K562 (cell line): ENCODE results near the gene CD6. TPM values are rescaled to one million over a fixed set of nuclear protein-coding genes. Genes with fewer than 3 reads are reported as not detected.

ENCODE experiments used
- ATAC-seq: fragments of 200-7000 bp; cut with Tn5 transposase; 3 replicates; pipeline ENCODE4 v1.9.1; 2020; ENCODE audit warnings: moderate library complexity
- BruUV-seq: library from RNA; stranded (reverse); fragments of 400-500 nt; replicated peaks from 2 replicates; lab custom pipeline; 2021; lab: Mats Ljungman, UMichigan
- CTCF ChIA-PET: fragments of 300-600 bp; formaldehyde crosslinking; extraction: SDS; loops from one replicate; lab custom pipeline; 2021; ENCODE audit warnings: low intra/inter-chr PET ratio; lab: Yijun Ruan, JAX
- POLR2A ChIA-PET: fragments of 300-600, 350-650 bp; sonication (Branson Sonifier 250); formaldehyde crosslinking; extraction: SDS; loops from one replicate; lab custom pipeline; 2021; ENCODE audit warnings: antibody characterized with exemption, inconsistent platforms; lab: Yijun Ruan, JAX
- DNase-seq, 4 experiments: peaks; one replicate each; pipeline versions ENCODE4 v3.0.0 to v3.0.0-alpha.2; 2011 to 2018; ENCODE audit warnings: low spot score in 3 of 4, mixed read lengths in 3 of 4; ENCODE audit errors: extremely low read depth in 1 of 4
- FAIRE-seq: peaks from 2 replicates; lab custom pipeline; 2011; peaks lifted over from hg19 to GRCh38; lab: Jason Lieb, UNC
- H2AFZ ChIP-seq: 2 replicates; pipeline ENCODE4 v1.6.0; 2011; ENCODE audit warnings: low read depth, low read length, control low read depth, inconsistent platforms
- H3K27ac ChIP-seq: fragments of 200-600 bp; 3 replicates; pipeline ENCODE4 v1.8.0; 2011; ENCODE audit warnings: low read depth, mild to moderate bottlenecking, control low read depth, inconsistent platforms, low read length, moderate library complexity, mixed read lengths; ENCODE audit errors: extremely low read depth
- H3K27me3 ChIP-seq, 2 experiments: fragments of 300-600 bp in 1 of 2; 2 replicates in 1 of 2; 3 replicates in 1 of 2; pipeline versions ENCODE4 v1.6.0 to v1.8.0; 2011; ENCODE audit warnings: inconsistent platforms in 2 of 2, low read length in 2 of 2, mild to moderate bottlenecking in 1 of 2, mixed read lengths in 1 of 2, moderate library complexity in 1 of 2; ENCODE audit not compliant: control insufficient read depth in 2 of 2, insufficient read depth in 2 of 2
- H3K36me3 ChIP-seq: fragments of 300-600 bp; 3 replicates; pipeline ENCODE4 v1.8.0; 2011; ENCODE audit warnings: mild to moderate bottlenecking, low read length, inconsistent platforms; ENCODE audit not compliant: control insufficient read depth, insufficient read depth
- H3K4me1 ChIP-seq, 2 experiments: fragments of 200-600 bp in 1 of 2; replicated peaks in 1 of 2; 2 replicates in 1 of 2; 3 replicates in 1 of 2; pipeline versions ENCODE4 v1.5.1 to v1.8.0; 2011; ENCODE audit warnings: inconsistent platforms in 2 of 2, low read length in 2 of 2, mild to moderate bottlenecking in 1 of 2, mixed read lengths in 1 of 2, moderate library complexity in 1 of 2; ENCODE audit not compliant: control insufficient read depth in 2 of 2, insufficient read depth in 2 of 2
- H3K4me2 ChIP-seq: 2 replicates; pipeline ENCODE4 v1.6.1; 2011; ENCODE audit warnings: low read length, control low read depth, inconsistent platforms, mixed read lengths; ENCODE audit not compliant: insufficient read depth
- H3K4me3 ChIP-seq: fragments of 200-600 bp; sonication (generic), shearing (Covaris generic); 2 replicates; pipeline ENCODE4 v1.5.1; 2016; ENCODE audit warnings: control low read depth, inconsistent platforms
- H3K79me2 ChIP-seq: fragments of 200-600 bp; 3 replicates; pipeline ENCODE4 v1.8.0; 2011; ENCODE audit warnings: low read length, inconsistent platforms; ENCODE audit not compliant: control insufficient read depth, insufficient read depth
- H3K9ac ChIP-seq, 2 experiments: 2 replicates each; pipeline versions ENCODE4 v1.6.0 to v1.6.1; 2011; ENCODE audit warnings: low read depth in 2 of 2, low read length in 2 of 2, control low read depth in 1 of 2, inconsistent platforms in 1 of 2, mild to moderate bottlenecking in 1 of 2, mixed read lengths in 1 of 2; ENCODE audit not compliant: insufficient read depth in 1 of 2
- H3K9me1 ChIP-seq: one replicate; pipeline ENCODE4 v1.6.0; 2011; ENCODE audit warnings: inconsistent platforms, mild to moderate bottlenecking, low read length, moderate library complexity; ENCODE audit not compliant: control insufficient read depth, insufficient read depth
- H3K9me3 ChIP-seq: replicated peaks from 2 replicates; pipeline ENCODE4 v1.5.1; 2011; ENCODE audit warnings: low read depth, low read length, inconsistent platforms; ENCODE audit not compliant: control insufficient read depth, insufficient read depth
- H4K20me1 ChIP-seq: replicated peaks from 2 replicates; pipeline ENCODE4 v1.6.1; 2011; ENCODE audit warnings: low read length, inconsistent platforms, mixed read lengths; ENCODE audit not compliant: control insufficient read depth, insufficient read depth
- WGBS: fragments of 100-300 bp; shearing (Covaris generic); methylation state at CpG from one replicate; pipeline ENCODE4 v1.1.6; 2016; ENCODE audit warnings: low coverage, mixed read lengths; ENCODE audit not compliant: insufficient coverage; ENCODE audit errors: missing lambda C conversion rate; 5-methylcytosine and 5-hydroxymethylcytosine counted together
- in situ Hi-C: fragments of 300-500 bp; cut with MboI; formaldehyde crosslinking; loops from 4 replicates; pipeline ENCODE4 v1.15.0; 2018; ENCODE audit warnings: inconsistent platforms, mixed read lengths
- intact Hi-C: fragments of 100-400 bp; cut with micrococcal nuclease; formaldehyde crosslinking; loops from 2 replicates; pipeline ENCODE4 v1.14.2; 2022
- polyA plus RNA-seq, 8 experiments: library from polyadenylated mRNA; depleted of rRNA in 4 of 8; stranded (reverse) in 5 of 8; unstranded in 3 of 8; fragments of >200 nt; fragmentation: Nextera tagmentation in 2 of 8; fragmentation: Illumina TruSeq in 1 of 8; extraction: Ambion mirVana in 2 of 8; extraction: Trizol in 1 of 8; gene quantifications; 2 replicates each; pipeline versions ENCODE4 v1.2.1 to v1.2.3, GENCODE V29; 2011 to 2014; ENCODE audit warnings: inconsistent platforms in 1 of 8, missing spikeins in 1 of 8
- total RNA-seq, 7 experiments: library from RNA; depleted of rRNA in 6 of 7; stranded (reverse); fragments of >200 nt in 6 of 7; fragmentation: Illumina TruSeq in 2 of 7; extraction: Trizol in 2 of 7; gene quantifications; 2 replicates each; pipeline versions ENCODE4 v1.2.1 to v1.2.3, GENCODE V29; 2011 to 2021; ENCODE audit warnings: low replicate concordance in 1 of 7
- TF ChIP-seq, protein P1 (sequence below): fragments of 200-800 bp; sonication (Bioruptor generic); IDR thresholded peaks from 2 replicates; pipeline ENCODE4 v1.6.1; 2017; ENCODE audit warnings: missing genetic modification characterization, missing compliant biosample characterization
- TF ChIP-seq, protein P2 (sequence below), 3 experiments: IDR thresholded peaks in 2 of 3; conservative IDR thresholded peaks in 1 of 3; 2 replicates each; pipeline ENCODE4 v1.5.1; 2011 to 2012; ENCODE audit warnings: low read length in 3 of 3, mild to moderate bottlenecking in 3 of 3, control low read depth in 2 of 3, improper control_type of control experiment in 1 of 3, inconsistent platforms in 1 of 3, low read depth in 1 of 3, mixed read lengths in 1 of 3, moderate library complexity in 1 of 3; ENCODE audit not compliant: insufficient read depth in 2 of 3

CD6 gene
- total and polyA plus RNA-seq, 9 of the 15 experiments (the other 6 are each of a cell fraction or from before 2014, with no cell fraction given): 0.84 TPM; not detected in 8

DNA sequence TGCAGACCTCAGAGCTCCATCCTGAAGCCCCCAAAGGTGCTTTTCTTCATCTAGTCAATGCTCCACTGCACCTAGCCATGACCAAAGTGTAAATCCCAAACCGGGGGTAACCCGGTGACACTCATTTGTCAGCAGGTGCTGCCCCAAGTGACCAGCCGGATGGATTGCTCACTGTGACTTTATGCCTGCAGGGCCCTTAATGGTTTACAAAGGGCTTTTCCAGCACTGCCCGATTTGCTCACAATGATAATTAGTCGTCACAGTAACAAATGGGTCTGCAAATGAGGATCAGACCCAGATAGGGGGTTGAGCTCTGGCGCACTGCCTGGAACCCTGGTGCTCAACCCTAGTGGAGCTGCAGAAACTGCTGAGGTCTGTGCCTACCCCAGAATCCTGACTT, 85.1 kb downstream of the CD6 start:
- Histone ChIP-seq H3K27ac (no peak overlapping the region), H3K27me3 (peaks cover 45 to 80% of the 10 kb centered on the region in 2 experiments), H3K9me3 (no peaks in the 10 kb centered on the region), H2AFZ (no peak overlapping the region), H3K4me2 (no peak overlapping the region), H3K4me3 (no peak overlapping the region), H3K4me1 (no peaks in the 10 kb centered on the region), H4K20me1 (no peaks in the 10 kb centered on the region), H3K79me2 (no peaks in the 10 kb centered on the region), H3K9me1 (no peaks in the 10 kb centered on the region), H3K36me3 (no peaks in the 10 kb centered on the region), H3K9ac (no peak overlapping the region)
- BruUV-seq: no TSS peak
- DNase-seq: no peak
- FAIRE-seq: no peak
- CTCF ChIA-PET: no interaction called here
- in situ Hi-C loops (no loop called here), intact Hi-C loops (no loop called here)
- TF ChIP-seq, protein P1, sequence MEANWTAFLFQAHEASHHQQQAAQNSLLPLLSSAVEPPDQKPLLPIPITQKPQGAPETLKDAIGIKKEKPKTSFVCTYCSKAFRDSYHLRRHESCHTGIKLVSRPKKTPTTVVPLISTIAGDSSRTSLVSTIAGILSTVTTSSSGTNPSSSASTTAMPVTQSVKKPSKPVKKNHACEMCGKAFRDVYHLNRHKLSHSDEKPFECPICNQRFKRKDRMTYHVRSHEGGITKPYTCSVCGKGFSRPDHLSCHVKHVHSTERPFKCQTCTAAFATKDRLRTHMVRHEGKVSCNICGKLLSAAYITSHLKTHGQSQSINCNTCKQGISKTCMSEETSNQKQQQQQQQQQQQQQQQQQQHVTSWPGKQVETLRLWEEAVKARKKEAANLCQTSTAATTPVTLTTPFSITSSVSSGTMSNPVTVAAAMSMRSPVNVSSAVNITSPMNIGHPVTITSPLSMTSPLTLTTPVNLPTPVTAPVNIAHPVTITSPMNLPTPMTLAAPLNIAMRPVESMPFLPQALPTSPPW (CRISPR knock-in tag): no peak
- TF ChIP-seq, protein P2, sequence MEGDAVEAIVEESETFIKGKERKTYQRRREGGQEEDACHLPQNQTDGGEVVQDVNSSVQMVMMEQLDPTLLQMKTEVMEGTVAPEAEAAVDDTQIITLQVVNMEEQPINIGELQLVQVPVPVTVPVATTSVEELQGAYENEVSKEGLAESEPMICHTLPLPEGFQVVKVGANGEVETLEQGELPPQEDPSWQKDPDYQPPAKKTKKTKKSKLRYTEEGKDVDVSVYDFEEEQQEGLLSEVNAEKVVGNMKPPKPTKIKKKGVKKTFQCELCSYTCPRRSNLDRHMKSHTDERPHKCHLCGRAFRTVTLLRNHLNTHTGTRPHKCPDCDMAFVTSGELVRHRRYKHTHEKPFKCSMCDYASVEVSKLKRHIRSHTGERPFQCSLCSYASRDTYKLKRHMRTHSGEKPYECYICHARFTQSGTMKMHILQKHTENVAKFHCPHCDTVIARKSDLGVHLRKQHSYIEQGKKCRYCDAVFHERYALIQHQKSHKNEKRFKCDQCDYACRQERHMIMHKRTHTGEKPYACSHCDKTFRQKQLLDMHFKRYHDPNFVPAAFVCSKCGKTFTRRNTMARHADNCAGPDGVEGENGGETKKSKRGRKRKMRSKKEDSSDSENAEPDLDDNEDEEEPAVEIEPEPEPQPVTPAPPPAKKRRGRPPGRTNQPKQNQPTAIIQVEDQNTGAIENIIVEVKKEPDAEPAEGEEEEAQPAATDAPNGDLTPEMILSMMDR (IDR thresholded peaks at IDR 0.05 in 2 of 3, conservative IDR thresholded peaks at IDR 0.05 in 1 of 3; ENCODE audit: insufficient read depth in 2 of 3, low read depth in 1 of 3, low read length in 3 of 3): peak in 2 of 3 experiments; percentile 6 to 12; a peak in 2 of 6 replicates
- no peak; the same call in 2 of the 3 replicates for ATAC-seq
- 6% methylated on average over 6 of the region's 6 CpGs for whole genome bisulfite sequencing
- POLR2A ChIA-PET: interaction anchor here (0.6 to 1.0 kb wide), 5 partner anchors 10 to 309 kb away, joined by 3 to 4 read pairs (median 3); no protein-coding TSS in a partner anchor
